GM21515 (cell line): Measurements from ENCODE around the gene STAB1.

Experiments used
- ATAC-seq: cut with Tn5 transposase; IDR thresholded peaks from one replicate; pipeline ENCODE4 v1.9.1; 2021; ENCODE audit not compliant: unreplicated experiment

Gene STAB1

GRCh38 chr3:52506266-52506966, 11.3 kb downstream of the STAB1 start:
- ATAC-seq: no peak

- ATAC-seq: no peak
These were observed 12.2 kb downstream of the STAB1 start for GRCh38 chr3:52507359-52507758.

- ATAC-seq: no peak
These were observed 14.7 kb downstream of the STAB1 start for GRCh38 chr3:52509753-52510328.

GRCh38 chr3:52511509-52511908, 16.4 kb downstream of the STAB1 start:
- no peak for ATAC-seq

GRCh38 chr3:52512105-52512504, 17.0 kb downstream of the STAB1 start:
- ATAC-seq: no peak

GRCh38 chr3:52512727-52513126, 17.6 kb downstream of the STAB1 start:
- ATAC-seq: no peak

GRCh38 chr3:52513281-52513680, 18.1 kb downstream of the STAB1 start:
- ATAC-seq: no peak

GRCh38 chr3:52514576-52514975, 19.4 kb downstream of the STAB1 start:
- no peak for ATAC-seq

- ATAC-seq: no peak
These were observed 20.1 kb downstream of the STAB1 start for GRCh38 chr3:52515192-52515591.

- ATAC-seq: no peak
These were observed 21.5 kb downstream of the STAB1 start for GRCh38 chr3:52516509-52517195.

- no peak for ATAC-seq
These were observed 22.9 kb downstream of the STAB1 start for GRCh38 chr3:52517796-52518722.

- no peak for ATAC-seq
These were observed 23.7 kb downstream of the STAB1 start for GRCh38 chr3:52518723-52519444.

GRCh38 chr3:52519445-52520140, 24.5 kb downstream of the STAB1 start:
- ATAC-seq: no peak

- no peak for ATAC-seq
These were observed 25.1 kb downstream of the STAB1 start for GRCh38 chr3:52520141-52520667.

- ATAC-seq: no peak
These were observed 25.8 kb downstream of the STAB1 start for GRCh38 chr3:52520716-52521487.

GRCh38 chr3:52521488-52521824, 26.3 kb downstream of the STAB1 start:
- ATAC-seq: no peak

- no peak for ATAC-seq
These were observed 26.9 kb downstream of the STAB1 start for GRCh38 chr3:52521881-52522650.

GRCh38 chr3:52522651-52523251, 27.6 kb downstream of the STAB1 start:
- ATAC-seq: no peak
